K562 (cell line): ENCODE data around the gene GALNT18. TPM values are rescaled to one million over a fixed set of nuclear protein-coding genes. Genes with fewer than 3 reads are reported as not detected.

Source experiments
- ARID2 ChIP-seq: fragments of 450-650 bp; IDR thresholded peaks from 2 replicates; pipeline ENCODE4 v1.6.1; 2017; ENCODE audit warnings: antibody characterized with exemption, mild to moderate bottlenecking
- MGA ChIP-seq: fragments of 450-650 bp; IDR thresholded peaks from 2 replicates; pipeline ENCODE4 v1.6.1; 2016; ENCODE audit warnings: mild to moderate bottlenecking, moderate library complexity
- RBFOX2 ChIP-seq: fragments of 200-400 bp; formaldehyde crosslinking; IDR thresholded peaks from 2 replicates; pipeline ENCODE4 v1.6.1; 2017; ENCODE audit warnings: low read depth, mild to moderate bottlenecking, low read length, moderate library complexity
- RBM34 ChIP-seq: fragments of 200-400 bp; formaldehyde crosslinking; IDR thresholded peaks from 2 replicates; pipeline ENCODE4 v1.6.1; 2018; ENCODE audit warnings: low read length, borderline replicate concordance; ENCODE audit not compliant: insufficient read depth
- SIRT6 ChIP-seq: IDR thresholded peaks from one replicate; pipeline ENCODE4 v1.6.1; 2012; ENCODE audit warnings: low read depth, mild to moderate bottlenecking, control low read depth, inconsistent platforms, low read length, moderate library complexity
- SMAD4 ChIP-seq: fragments of 250-450 bp; sonication (Bioruptor Pico); conservative IDR thresholded peaks from 2 replicates; pipeline ENCODE4 v1.8.0; 2021; ENCODE audit warnings: inconsistent platforms, mild to moderate bottlenecking, moderate library complexity
- ZNF79 ChIP-seq: fragments of 250-450 bp; sonication (Bioruptor Pico); IDR thresholded peaks from 2 replicates; pipeline ENCODE4 v1.4.0; 2020; ENCODE audit warnings: low read depth, mild to moderate bottlenecking, moderate library complexity
- polyA plus RNA-seq, 8 experiments: library from polyadenylated mRNA; depleted of rRNA in 4 of 8; stranded (reverse) in 5 of 8; unstranded in 3 of 8; fragments of >200 nt; fragmentation: Nextera tagmentation in 2 of 8; fragmentation: Illumina TruSeq in 1 of 8; extraction: Ambion mirVana in 2 of 8; extraction: Trizol in 1 of 8; gene quantifications; 2 replicates each; pipeline versions ENCODE4 v1.2.1 to v1.2.3, GENCODE V29; 2011 to 2014; ENCODE audit warnings: inconsistent platforms in 1 of 8, missing spikeins in 1 of 8
- total RNA-seq, 7 experiments: library from RNA; depleted of rRNA in 6 of 7; stranded (reverse); fragments of >200 nt in 6 of 7; fragmentation: Illumina TruSeq in 2 of 7; extraction: Trizol in 2 of 7; gene quantifications; 2 replicates each; pipeline versions ENCODE4 v1.2.1 to v1.2.3, GENCODE V29; 2011 to 2021; ENCODE audit warnings: low replicate concordance in 1 of 7
- TF ChIP-seq, protein P1 (sequence below): fragments of 200-800 bp; sonication (Bioruptor generic); IDR thresholded peaks from 2 replicates; pipeline ENCODE4 v1.6.1; 2017; ENCODE audit warnings: missing genetic modification characterization, missing compliant biosample characterization

GALNT18 gene
- total and polyA plus RNA-seq, 9 of the 15 experiments (the other 6 are each of a cell fraction or from before 2014, with no cell fraction given), result not detected

GRCh38 chr11:11667056-11667455 lies 45.3 kb upstream of the GALNT18 start (continued):
- TF ChIP-seq SMAD4, result no peak
- no peak for TF ChIP-seq RBFOX2
- no peak for TF ChIP-seq SIRT6
- TF ChIP-seq, protein P1, sequence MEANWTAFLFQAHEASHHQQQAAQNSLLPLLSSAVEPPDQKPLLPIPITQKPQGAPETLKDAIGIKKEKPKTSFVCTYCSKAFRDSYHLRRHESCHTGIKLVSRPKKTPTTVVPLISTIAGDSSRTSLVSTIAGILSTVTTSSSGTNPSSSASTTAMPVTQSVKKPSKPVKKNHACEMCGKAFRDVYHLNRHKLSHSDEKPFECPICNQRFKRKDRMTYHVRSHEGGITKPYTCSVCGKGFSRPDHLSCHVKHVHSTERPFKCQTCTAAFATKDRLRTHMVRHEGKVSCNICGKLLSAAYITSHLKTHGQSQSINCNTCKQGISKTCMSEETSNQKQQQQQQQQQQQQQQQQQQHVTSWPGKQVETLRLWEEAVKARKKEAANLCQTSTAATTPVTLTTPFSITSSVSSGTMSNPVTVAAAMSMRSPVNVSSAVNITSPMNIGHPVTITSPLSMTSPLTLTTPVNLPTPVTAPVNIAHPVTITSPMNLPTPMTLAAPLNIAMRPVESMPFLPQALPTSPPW, result no peak
- no peak for TF ChIP-seq ZNF79 (CRISPR knock-in tag)
- TF ChIP-seq ARID2, result no peak
- TF ChIP-seq MGA, result no peak
- no peak for TF ChIP-seq RBM34
